Activated T-cell treated with anti-CD3 and anti-CD28 coated beads for 1 hour (primary cell): Measurements from ENCODE around the gene RGPD4.

Experiments
- DNase-seq: peaks from one replicate; pipeline ENCODE4 v3.0.0-alpha.2; 2020; ENCODE audit warnings: low read depth

RGPD4 gene

GRCh38 chr2:107927034-107927534 lies 100.4 kb downstream of the RGPD4 start:
- DNase-seq = no peak

- no peak for DNase-seq
Observed at GRCh38 chr2:107931412-107931811, 104.7 kb downstream of the RGPD4 start.

- DNase-seq = no peak
Observed at GRCh38 chr2:107932488-107932887, 105.8 kb downstream of the RGPD4 start.

- no peak for DNase-seq
Observed at GRCh38 chr2:107932979-107933378, 106.3 kb downstream of the RGPD4 start.

GRCh38 chr2:107936433-107937359 lies 110.0 kb downstream of the RGPD4 start:
- DNase-seq = no peak
